OCI-LY7 (cell line): ENCODE results near the gene CACNA1D.

Source experiments
- EZH2phosphoT487 ChIP-seq: fragments of 200-600 bp; sonication (generic); IDR thresholded peaks from 2 replicates; pipeline ENCODE4 v1.6.1; 2018; ENCODE audit warnings: low read depth, borderline replicate concordance, mild to moderate bottlenecking, mixed run types, antibody characterized with exemption, low read length, moderate library complexity, mixed read lengths
- TF ChIP-seq, protein P1 (sequence below): fragments of 200-600 bp; sonication (generic); conservative IDR thresholded peaks from 2 replicates; pipeline ENCODE4 v1.5.1; 2014; ENCODE audit warnings: mild to moderate bottlenecking, antibody characterized with exemption, low read length, moderate library complexity, mixed read lengths

DNA sequence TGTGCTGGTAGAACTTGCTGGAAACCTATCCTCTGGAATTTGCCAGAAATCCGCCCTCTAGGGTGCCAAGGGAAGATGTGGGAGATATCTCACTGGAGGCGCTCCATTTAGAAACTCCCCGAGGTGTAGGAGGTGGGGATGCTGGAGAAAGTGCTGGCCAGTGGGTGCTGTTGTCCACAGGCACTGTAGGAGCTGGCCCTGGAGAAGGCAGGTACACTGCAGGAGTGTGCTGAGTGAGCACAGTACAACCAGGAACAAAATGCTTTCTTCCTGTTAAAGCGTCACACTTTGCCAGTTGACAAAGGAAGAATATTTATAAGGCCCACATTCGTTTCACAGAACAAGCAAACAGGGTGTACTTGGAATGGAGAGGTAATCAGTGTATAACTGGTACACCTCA, 119.9 kb downstream of the CACNA1D start:
- TF ChIP-seq, protein P1, sequence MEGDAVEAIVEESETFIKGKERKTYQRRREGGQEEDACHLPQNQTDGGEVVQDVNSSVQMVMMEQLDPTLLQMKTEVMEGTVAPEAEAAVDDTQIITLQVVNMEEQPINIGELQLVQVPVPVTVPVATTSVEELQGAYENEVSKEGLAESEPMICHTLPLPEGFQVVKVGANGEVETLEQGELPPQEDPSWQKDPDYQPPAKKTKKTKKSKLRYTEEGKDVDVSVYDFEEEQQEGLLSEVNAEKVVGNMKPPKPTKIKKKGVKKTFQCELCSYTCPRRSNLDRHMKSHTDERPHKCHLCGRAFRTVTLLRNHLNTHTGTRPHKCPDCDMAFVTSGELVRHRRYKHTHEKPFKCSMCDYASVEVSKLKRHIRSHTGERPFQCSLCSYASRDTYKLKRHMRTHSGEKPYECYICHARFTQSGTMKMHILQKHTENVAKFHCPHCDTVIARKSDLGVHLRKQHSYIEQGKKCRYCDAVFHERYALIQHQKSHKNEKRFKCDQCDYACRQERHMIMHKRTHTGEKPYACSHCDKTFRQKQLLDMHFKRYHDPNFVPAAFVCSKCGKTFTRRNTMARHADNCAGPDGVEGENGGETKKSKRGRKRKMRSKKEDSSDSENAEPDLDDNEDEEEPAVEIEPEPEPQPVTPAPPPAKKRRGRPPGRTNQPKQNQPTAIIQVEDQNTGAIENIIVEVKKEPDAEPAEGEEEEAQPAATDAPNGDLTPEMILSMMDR: no peak
- TF ChIP-seq EZH2phosphoT487: no peak
